NT2/D1 (cell line): Measurements from ENCODE around the gene CNBD2.
"Not testable (repeated sequence)": the region's sequence is repeated elsewhere in the genome, so short reads cannot be mapped to it uniquely, and the experiment has no call there.

Source experiments
- SUZ12 ChIP-seq: IDR thresholded peaks from 2 replicates; pipeline ENCODE4 v1.6.1; 2011; ENCODE audit not compliant: insufficient read length, insufficient read depth; ENCODE audit errors: extremely low read depth
- YY1 ChIP-seq: IDR thresholded peaks from 2 replicates; pipeline ENCODE4 v1.6.1; 2011; ENCODE audit not compliant: insufficient read length, insufficient read depth
- ZNF274 ChIP-seq: IDR thresholded peaks from 2 replicates; pipeline ENCODE4 v1.6.1; 2011; ENCODE audit warnings: mild to moderate bottlenecking, low read depth, low read length

DNA sequence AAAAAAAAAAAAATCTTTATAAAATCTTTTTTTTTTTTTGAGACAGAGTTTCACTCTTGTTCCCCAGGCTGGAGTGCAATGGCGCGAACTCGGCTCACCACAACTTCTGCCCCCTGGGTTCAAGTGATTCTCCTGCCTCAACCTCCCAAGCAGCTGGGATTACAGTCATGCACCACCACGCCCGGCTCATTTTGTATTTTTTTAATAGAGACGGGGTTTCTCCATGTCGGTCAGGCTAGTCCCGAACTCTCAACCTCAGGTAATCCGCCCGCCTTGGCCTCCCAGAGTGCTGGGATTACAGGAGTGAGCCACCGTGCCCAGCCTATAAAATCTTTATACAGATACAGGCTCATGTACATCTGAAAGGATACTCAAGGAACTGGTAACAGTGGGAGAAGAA is 100.1 kb downstream of the CNBD2 start:
- TF ChIP-seq YY1, SUZ12, ZNF274: not testable (repeated sequence)
